NCI-H187 treated with DMSO at 0.1 percent for 48 hours (cell line): Measurements from ENCODE around the gene ACSL1.

Experiments used
- DNase-seq: peaks from one replicate; lab custom pipeline; 2025; lab: John Stamatoyannopoulos, UW

ACSL1 gene

GRCh38 chr4:184721254-184721653 lies 104.5 kb downstream of the ACSL1 start:
- no peak for DNase-seq

GRCh38 chr4:184719407-184719806 lies 106.4 kb downstream of the ACSL1 start:
- no peak for DNase-seq

- no peak for DNase-seq
These were observed 110.2 kb downstream of the ACSL1 start for GRCh38 chr4:184715526-184715925.

GRCh38 chr4:184713887-184714286 lies 111.9 kb downstream of the ACSL1 start:
- no peak for DNase-seq

- DNase-seq: no peak
These were observed 113.4 kb downstream of the ACSL1 start for GRCh38 chr4:184712322-184712721.

- no peak for DNase-seq
These were observed 119.3 kb downstream of the ACSL1 start for GRCh38 chr4:184706453-184706852.

GRCh38 chr4:184705692-184706091 lies 120.1 kb downstream of the ACSL1 start:
- no peak for DNase-seq
